HG02610 (cell line): ENCODE measurements around the gene ERP27.

ENCODE experiments used
- ATAC-seq: cut with Tn5 transposase; IDR thresholded peaks from one replicate; pipeline ENCODE4 v1.9.1; 2021; ENCODE audit warnings: mild to moderate bottlenecking, moderate library complexity; ENCODE audit not compliant: unreplicated experiment

Gene ERP27

GRCh38 chr12:14941369-14941768 is 3.0 kb upstream of the ERP27 start:
- ATAC-seq, result no peak

DNA sequence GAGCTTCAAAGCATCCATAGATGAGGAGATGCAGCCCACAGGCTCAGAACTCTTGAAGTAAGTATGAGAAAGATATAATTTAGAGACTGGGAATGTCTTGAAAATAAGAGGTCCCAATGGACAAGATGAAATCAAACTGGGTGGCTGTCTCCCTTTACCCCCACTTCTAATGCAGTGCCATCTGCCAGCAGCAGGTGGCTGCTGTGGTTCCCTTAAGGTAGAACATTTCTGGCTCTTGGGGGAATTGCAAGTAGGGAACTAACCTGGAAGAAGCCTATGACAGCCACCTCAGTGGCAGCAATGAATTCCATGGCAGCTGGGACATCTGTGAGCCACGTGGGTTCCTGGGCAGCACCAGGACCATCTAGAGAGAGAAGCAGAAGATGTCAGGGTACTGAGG is 648 bp downstream of the ERP27 start:
- ATAC-seq, result no peak

- no peak for ATAC-seq
Measured at GRCh38 chr12:14937014-14937413, 1.3 kb downstream of the ERP27 start.

DNA sequence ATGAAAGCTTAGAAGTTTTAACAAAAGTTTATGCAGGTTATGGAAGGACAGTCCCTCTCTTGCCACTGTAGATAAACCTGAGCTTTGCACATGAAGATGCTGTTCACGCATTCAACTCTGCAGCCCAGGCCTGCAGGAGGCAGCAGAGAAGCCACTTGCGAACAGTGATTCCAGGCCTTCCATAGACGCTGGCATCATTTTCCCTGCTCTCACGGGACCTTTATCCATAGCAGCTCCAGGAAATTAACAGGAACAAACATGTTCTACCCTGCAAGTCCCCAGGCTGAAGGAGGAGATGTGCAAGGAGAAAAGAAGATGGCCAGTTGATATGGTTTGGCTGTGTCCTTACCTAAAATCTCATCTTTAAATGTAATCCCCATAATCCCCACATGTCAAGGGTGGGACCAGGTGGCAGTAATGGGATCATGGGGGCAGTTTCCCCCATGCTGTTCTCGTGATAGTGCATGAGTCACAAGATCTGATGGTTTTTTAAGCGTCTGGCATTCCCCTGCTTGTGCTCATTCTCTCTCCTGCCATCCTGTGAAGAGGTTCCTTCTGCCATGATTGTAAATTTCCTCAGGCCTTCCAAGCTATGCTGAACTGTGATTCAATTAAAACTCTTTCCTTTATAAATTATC is 2.0 kb downstream of the ERP27 start:
- ATAC-seq, result no peak

DNA sequence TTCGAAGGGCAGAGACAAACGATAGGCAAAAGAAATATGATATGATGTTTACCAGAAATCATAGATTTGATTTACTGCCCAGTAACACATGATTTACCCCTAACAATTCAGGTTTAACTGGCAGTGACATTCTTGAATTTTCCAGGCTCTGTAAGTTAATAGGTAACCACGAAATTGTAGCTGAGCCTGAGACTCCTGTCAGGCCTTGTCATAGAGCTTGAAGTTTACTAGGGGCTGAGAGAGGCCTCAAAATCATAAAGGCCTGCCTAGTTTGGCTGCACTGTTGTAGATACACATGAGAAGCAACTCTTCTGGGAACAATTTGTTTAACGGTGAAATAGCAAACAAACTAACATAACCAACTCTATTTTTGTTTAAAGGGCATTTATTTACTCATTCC is 3.3 kb downstream of the ERP27 start:
- ATAC-seq, result no peak

DNA sequence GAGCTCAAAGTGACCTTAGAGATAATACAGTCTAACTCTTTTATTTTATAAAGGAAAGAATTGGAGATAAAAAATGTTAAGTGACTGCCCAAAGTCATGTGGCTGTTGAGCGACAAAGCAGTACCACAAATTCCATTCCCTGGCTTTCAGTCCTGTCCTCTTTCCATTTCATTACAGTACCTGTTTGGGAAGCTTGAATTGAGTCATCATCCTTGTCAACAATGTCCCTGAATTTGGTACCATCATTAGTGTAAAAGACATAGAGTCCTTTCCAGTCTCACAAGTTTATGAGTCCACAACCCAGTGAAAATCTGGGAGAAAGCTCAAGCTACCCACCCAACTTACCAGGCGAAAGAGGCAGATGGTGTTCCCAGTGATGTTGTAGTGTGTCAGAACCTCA is 3.8 kb downstream of the ERP27 start:
- ATAC-seq, result no peak

GRCh38 chr12:14931791-14932560 is 6.4 kb downstream of the ERP27 start:
- no peak for ATAC-seq

- ATAC-seq, result no peak
Measured at GRCh38 chr12:14931359-14931758, 7.0 kb downstream of the ERP27 start.

DNA sequence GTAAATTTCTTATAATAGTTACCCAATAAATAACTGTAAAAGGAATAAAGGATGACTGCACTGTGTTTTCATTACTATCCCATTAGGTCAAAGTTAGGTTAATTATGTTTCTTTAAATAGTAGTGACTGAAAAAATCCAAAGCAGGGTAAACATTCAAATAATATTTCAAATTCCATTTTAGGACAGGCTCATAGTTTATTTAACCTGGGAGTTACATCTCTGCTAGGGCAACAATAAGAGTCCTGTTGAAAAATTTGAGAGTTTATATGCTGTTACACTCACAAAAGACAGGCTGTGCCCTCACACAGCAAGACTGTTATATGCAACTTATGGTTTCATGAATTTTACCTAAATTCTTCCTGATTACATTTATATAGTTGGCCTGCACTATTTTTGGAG is 8.0 kb downstream of the ERP27 start:
- no peak for ATAC-seq

DNA sequence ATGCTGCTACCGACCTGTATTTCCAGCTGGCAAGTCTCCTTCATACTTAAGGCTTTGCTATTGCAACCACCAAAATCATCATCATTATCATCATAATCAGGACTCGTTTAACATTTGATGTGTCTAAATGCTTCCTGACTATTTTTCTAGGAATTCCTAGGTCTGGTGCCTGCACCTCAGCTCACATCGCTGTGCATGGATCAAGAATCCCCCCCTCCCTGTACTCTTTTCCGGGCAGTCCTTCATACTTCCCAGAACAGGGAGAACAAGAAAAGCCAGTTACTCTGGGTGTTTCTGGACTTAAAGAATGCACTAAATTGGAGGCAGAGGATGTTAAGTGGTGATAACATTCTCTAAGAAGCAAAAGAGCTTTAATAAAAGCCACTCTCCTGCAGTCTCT is 9.4 kb downstream of the ERP27 start:
- no peak for ATAC-seq

DNA sequence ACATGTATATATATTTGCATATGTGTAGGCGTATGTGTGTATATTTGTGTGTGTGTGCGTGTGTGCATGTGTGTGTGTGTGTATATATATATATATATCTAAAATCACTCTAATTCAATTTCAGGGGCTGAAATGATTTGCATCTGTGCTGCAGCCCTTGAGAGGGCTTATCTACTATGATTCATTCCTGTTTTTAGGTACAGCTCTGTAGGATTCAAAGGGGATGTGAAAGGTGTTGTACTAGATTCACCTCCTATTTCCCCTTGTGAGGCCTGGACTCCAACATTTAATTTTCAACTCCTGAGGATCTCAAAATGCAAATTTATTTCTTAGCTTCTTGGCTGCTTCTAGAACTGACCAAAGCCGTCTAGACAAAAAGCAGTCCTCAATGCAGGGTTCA is 11.1 kb downstream of the ERP27 start:
- no peak for ATAC-seq

DNA sequence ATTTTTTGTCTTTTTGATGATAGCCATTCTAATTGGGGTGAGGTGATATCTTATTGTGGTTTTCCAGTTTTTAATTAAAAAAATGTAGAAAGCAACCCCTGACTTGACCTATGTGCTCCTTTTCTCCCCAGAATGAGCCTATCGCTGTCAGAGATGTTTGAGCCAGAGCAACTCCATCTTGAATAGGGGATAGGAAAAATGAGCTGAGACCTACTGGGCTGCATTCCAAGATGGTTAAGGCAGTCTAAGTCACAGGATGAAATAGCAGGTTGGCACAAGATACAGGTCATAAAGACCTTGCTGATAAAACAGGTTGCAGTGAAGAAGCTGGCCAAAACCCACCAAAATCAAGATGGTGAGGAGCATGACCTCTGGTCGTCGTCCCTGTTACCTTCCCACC is 13.8 kb downstream of the ERP27 start:
- no peak for ATAC-seq

- no peak for ATAC-seq
Measured at GRCh38 chr12:14923944-14924343, 14.4 kb downstream of the ERP27 start.

GRCh38 chr12:14921218-14921617 is 17.1 kb downstream of the ERP27 start:
- ATAC-seq, result no peak

DNA sequence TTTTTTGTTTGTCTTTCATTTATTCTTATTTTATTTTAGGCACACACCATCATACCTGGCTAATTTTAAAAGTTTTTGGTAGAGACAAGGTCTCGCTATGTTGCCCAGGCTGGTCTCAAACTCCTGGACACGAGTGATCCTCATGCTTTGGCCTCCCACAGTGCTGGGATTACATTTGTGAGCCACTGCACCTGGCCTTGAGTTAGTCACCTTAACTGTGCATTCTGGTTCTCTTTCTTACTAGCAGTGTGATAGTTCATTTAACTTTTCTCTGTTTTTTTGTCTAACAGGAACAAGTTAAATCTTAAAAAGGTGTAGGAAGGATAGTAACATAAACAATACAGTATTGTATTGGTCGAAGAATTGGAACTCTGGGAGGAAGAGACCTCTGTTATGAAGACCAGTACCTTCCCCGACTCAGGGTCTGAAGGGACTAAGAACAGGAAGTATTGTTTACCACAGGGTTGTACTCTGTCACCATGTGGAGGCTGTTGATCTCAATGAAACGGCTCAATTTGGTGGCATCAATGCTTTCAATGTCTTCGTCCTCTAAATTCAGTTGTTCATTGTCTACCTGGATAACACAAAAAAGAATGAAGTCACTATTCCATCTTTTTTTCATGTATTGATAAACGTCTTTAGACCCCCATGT is 17.7 kb downstream of the ERP27 start:
- peak; percentile 54 for ATAC-seq

DNA sequence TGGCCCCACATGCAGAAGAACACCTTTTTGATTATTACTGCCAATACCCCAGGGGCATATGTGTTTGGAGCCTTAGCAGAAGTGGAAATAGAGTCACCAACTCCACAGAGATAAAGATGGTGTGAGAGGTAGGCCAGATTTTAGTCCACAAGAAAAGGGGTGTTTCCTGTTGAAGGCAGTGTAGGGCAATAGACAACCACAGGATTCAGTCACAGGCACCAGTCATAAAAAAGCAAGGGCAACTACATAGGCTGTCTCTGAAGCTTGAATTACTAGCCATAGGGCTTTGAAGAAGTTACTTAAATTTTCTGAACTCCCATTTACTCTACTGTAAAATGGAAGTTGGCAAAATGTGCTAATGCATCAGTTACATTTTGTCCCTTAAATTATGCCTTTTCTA is 18.9 kb downstream of the ERP27 start:
- no peak for ATAC-seq

DNA sequence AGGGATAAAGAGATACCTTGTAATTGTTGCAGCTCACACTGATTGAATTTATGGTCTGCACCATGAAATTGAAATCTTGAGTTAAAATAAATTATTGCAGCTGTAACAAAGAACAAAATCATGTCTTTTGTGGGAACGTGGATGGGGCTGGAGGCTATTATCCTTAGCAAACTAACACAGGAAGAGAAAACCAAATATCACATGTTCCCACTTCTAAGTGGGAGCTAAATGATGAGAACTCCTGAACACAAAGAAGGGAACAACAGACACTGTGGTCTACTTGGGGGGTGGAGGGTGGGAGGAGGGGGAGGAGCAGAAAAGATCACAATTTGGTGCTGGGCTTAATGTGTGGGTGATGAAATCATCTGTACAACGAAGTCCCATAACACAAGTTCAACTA is 22.6 kb downstream of the ERP27 start:
- no peak for ATAC-seq

GRCh38 chr12:14913381-14913781 is 25.0 kb downstream of the ERP27 start:
- no peak for ATAC-seq

DNA sequence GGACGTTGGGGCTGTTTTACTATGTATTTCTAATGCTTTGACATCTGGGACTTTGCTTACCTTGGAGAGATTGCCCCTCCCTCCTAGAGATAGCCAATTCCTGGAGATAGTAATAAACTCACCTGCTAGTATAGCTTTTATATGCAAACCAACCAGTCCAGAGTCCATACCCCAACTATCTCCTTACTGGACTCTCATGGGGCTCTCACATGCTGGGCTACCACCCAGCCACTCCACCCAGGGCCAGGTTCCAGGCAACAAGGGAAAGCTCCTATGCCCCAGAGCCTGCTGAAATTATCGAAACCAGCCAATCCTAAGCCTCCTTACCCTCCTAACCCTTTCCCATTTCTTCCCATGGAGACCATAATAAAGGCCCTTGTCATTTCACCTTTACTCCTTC is 27.2 kb downstream of the ERP27 start:
- no peak for ATAC-seq

DNA sequence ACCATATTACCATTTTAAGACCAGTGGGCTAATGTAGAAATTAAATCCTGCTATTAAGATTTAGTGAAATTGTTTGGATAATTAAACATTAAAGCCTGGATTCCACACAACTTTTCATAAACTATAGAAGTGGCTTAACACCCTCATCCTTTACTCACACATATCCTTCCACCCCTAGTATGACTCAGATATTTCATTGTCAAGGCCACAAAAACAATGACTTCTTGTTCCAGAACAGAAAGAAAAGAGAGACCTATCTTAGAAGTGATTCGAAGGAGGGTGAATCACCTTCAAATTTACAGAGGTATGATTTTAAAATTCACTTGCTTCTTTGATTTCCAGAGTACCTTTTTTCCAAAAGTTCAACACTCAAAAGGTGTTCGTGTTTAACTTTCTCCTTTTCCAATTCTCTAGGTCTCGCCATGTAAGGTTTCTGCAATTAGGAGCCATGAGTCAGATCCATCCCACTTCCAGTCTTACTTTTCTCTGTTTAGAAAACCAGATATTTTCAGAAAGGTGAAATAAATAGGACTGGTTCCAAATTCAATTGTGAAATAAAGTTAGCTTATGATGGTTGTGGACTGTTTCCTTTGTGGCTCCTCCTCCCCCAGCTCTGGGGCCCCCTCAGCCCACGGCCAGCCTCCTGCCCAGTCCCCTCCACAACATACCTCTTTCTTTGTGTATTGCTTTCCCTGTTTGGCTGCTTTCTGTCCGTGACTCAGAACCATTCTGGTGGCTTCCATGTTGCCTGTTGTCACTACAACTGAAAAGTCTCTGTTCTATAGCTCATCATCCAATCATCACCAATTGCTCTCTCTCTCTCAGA is 28.0 kb downstream of the ERP27 start:
- ATAC-seq, result no peak

DNA sequence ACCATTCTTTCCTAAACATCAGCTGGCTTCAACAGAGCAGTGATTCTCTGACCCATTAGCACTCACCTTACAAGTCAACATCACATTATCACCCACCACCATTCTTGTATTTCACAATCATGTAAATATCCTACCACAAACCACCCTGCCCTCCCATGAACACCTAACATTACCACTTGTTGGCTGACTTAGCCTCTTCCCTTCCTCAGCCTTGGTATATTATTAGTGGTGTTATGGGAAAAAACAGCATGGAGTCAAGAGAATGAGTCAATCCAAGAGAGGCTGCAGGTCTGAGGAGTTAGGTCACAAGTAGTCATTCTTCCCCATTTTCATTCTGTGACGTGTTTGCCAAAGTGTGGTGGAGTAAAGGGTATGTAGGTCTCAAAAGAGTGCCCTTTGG is 30.4 kb downstream of the ERP27 start:
- ATAC-seq, result no peak
